HEK293T (cell line): ENCODE data around the gene AP2B1.

Experiments
- ARNT ChIP-seq: fragments of 450-650 bp; IDR thresholded peaks from 2 replicates; pipeline ENCODE4 v1.6.1; 2017; ENCODE audit warnings: mild to moderate bottlenecking
- BHLHE40 ChIP-seq: fragments of 450-650 bp; IDR thresholded peaks from 2 replicates; pipeline ENCODE4 v1.6.1; 2016; ENCODE audit warnings: mild to moderate bottlenecking, moderate library complexity, borderline replicate concordance
- HDGF ChIP-seq: fragments of 450-650 bp; IDR thresholded peaks from 2 replicates; pipeline ENCODE4 v1.6.1; 2017; ENCODE audit warnings: antibody characterized with exemption, borderline replicate concordance
- PKNOX1 ChIP-seq: fragments of 450-650 bp; IDR thresholded peaks from 2 replicates; pipeline ENCODE4 v1.6.1; 2016
- SP1 ChIP-seq: fragments of 450-650 bp; IDR thresholded peaks from 2 replicates; pipeline ENCODE4 v1.6.1; 2017
- SUZ12 ChIP-seq: fragments of 450-650 bp; IDR thresholded peaks from 2 replicates; pipeline ENCODE4 v1.6.1; 2016; ENCODE audit warnings: mild to moderate bottlenecking
- TARDBP ChIP-seq: fragments of 450-650 bp; IDR thresholded peaks from 2 replicates; pipeline ENCODE4 v1.6.1; 2016
- ZNF384 ChIP-seq: fragments of 450-650 bp; IDR thresholded peaks from 2 replicates; pipeline ENCODE4 v1.6.1; 2016

DNA sequence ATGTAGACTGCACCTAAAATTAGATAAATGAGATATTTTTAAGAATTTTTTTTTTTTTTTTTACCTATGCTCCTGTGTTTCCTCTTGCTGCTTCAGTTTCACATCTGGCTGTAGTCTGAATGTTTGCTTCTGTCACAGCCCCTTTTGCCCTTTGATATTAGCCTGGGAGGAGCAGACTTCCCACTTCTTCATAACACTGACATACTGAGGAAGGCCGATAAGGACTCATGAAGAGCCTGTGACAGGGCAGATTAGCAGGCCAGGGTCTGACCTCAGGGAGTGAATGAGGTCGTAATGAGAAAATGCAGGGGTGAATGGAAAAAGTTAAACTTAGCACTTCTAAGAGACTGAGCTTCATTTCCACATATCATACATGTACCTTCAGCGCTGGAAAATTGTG, 26.4 kb upstream of the AP2B1 start, which contains the start of gene SLFN14:
- TF ChIP-seq SUZ12 (no peak), TARDBP (no peak), PKNOX1 (no peak), ARNT (no peak), SP1 (no peak), HDGF (no peak), BHLHE40 (no peak), ZNF384 (no peak)
